ENCODE measurements around the gene OLA1. TPM values are rescaled to one million over a fixed set of nuclear protein-coding genes. Genes with fewer than 3 reads are reported as not detected.

OLA1 gene
- polyA plus RNA-seq, 1 of the 3 experiments (the other 2 are of a cell fraction), result 46.9 TPM

- peak; percentile 57 for DNase-seq
- peaks cover 0 to 17% of the 10 kb centered on the region in 2 experiments; a peak in 2 of 4 replicates for H3K4me1 ChIP-seq (ENCODE audit: control insufficient read depth in 1 of 2, insufficient read depth in 2 of 2, low read depth in 1 of 2, low read length in 1 of 2)
- H3K4me2 ChIP-seq, result no peak overlapping the region
- H3K9ac ChIP-seq, result no peak overlapping the region
- TF ChIP-seq MAX (IDR thresholded peaks at IDR 0.05; ENCODE audit: low read depth) (no peak), RAD21 (IDR thresholded peaks at IDR 0.05; ENCODE audit: low read length) (peak; percentile 45), RFX5 (IDR thresholded peaks at IDR 0.05; ENCODE audit: low read length) (no peak), ELF1 (IDR thresholded peaks at IDR 0.05) (no peak), SMC3 (IDR thresholded peaks at IDR 0.05; ENCODE audit: low read depth, low read length) (0 out of 2 replicates have a peak, but pooled peaks have one; percentile 9), MXI1 (IDR thresholded peaks at IDR 0.05; ENCODE audit: low read depth, low read length) (no peak), GATA2 (CRISPR knock-in tag; IDR thresholded peaks at IDR 0.05) (no peak), JUND (IDR thresholded peaks at IDR 0.05) (no peak)
- TF ChIP-seq, protein P1, sequence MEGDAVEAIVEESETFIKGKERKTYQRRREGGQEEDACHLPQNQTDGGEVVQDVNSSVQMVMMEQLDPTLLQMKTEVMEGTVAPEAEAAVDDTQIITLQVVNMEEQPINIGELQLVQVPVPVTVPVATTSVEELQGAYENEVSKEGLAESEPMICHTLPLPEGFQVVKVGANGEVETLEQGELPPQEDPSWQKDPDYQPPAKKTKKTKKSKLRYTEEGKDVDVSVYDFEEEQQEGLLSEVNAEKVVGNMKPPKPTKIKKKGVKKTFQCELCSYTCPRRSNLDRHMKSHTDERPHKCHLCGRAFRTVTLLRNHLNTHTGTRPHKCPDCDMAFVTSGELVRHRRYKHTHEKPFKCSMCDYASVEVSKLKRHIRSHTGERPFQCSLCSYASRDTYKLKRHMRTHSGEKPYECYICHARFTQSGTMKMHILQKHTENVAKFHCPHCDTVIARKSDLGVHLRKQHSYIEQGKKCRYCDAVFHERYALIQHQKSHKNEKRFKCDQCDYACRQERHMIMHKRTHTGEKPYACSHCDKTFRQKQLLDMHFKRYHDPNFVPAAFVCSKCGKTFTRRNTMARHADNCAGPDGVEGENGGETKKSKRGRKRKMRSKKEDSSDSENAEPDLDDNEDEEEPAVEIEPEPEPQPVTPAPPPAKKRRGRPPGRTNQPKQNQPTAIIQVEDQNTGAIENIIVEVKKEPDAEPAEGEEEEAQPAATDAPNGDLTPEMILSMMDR (IDR thresholded peaks at IDR 0.05), result no peak
- POLR2A ChIA-PET, result no interaction called here
- no peaks in the 10 kb centered on the region for H3K36me3 ChIP-seq (replicated peaks in 1 of 2; ENCODE audit: control insufficient read depth in 1 of 2, insufficient read depth in 2 of 2, low read length in 1 of 2)
- WGBS (ENCODE audit: low lambda C conversion rate), result 93% methylated on average over 20 of the region's 20 CpGs
- no peaks in the 10 kb centered on the region for H3K27me3 ChIP-seq (ENCODE audit: insufficient read depth)
- no peaks in the 10 kb centered on the region for H4K20me1 ChIP-seq (ENCODE audit: insufficient read depth)
- H3K9me2 ChIP-seq, result no peaks in the 10 kb centered on the region
- CTCF ChIA-PET, result interaction anchor here (1.0 to 1.7 kb wide), 4 partner anchors 8 to 296 kb away, joined by 3 to 5 read pairs (median 4); no protein-coding TSS in a partner anchor
- no peaks in the 10 kb centered on the region for H3K9me3 ChIP-seq
- H3K27ac ChIP-seq (ENCODE audit: low read depth in 2 of 2, low read length in 1 of 2), result no peak overlapping the region
- no peak overlapping the region for H3K4me3 ChIP-seq (ENCODE audit: low read depth in 2 of 2, low read length in 1 of 2)
- no peaks in the 10 kb centered on the region for H3F3A ChIP-seq (replicated peaks; ENCODE audit: insufficient read depth)
- H2AFZ ChIP-seq (ENCODE audit: low read depth), result no peak overlapping the region
- no peaks in the 10 kb centered on the region for H3K79me2 ChIP-seq (ENCODE audit: insufficient read depth)
Observed at GRCh38 chr2:174048243-174048642, 200.1 kb downstream of the OLA1 start.

DNA sequence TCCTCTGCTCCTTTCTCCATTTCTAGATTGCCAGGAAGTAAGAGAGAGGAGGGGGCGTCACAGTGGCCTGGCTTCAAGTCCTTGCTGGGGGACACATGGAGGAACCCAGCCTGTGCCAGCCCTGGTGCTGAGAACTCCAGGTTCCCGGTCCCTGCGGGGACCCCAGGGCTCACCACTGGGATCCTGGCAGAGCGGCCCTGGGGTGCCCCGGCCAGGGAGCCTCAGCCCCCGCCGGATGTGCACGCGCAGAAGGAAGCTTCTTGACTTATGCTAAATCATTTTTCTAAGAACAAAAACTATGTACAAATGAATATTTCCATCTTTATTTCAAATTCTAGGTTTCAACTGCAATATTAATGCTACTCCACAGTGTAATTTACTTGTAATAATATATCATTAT, 200.6 kb downstream of the OLA1 start:
- Histone ChIP-seq H3K27me3 (ENCODE audit: insufficient read depth) (no peaks in the 10 kb centered on the region), H3K79me2 (ENCODE audit: insufficient read depth) (no peaks in the 10 kb centered on the region), H3K9me3 (no peaks in the 10 kb centered on the region), H3K36me3 (replicated peaks in 1 of 2; ENCODE audit: control insufficient read depth in 1 of 2, insufficient read depth in 2 of 2, low read length in 1 of 2) (no peaks in the 10 kb centered on the region), H3K9me2 (no peaks in the 10 kb centered on the region), H2AFZ (ENCODE audit: low read depth) (no peak overlapping the region), H3K27ac (ENCODE audit: low read depth in 2 of 2, low read length in 1 of 2) (no peak overlapping the region), H3K4me1 (ENCODE audit: control insufficient read depth in 1 of 2, insufficient read depth in 2 of 2, low read depth in 1 of 2, low read length in 1 of 2) (peaks cover 0 to 14% of the 10 kb centered on the region in 2 experiments; a peak in 2 of 4 replicates), H3F3A (replicated peaks; ENCODE audit: insufficient read depth) (no peaks in the 10 kb centered on the region), H3K4me3 (ENCODE audit: low read depth in 2 of 2, low read length in 1 of 2) (no peak overlapping the region), H4K20me1 (ENCODE audit: insufficient read depth) (no peaks in the 10 kb centered on the region), H3K9ac (no peak overlapping the region), H3K4me2 (no peak overlapping the region)
- TF ChIP-seq FOSL2 (IDR thresholded peaks at IDR 0.05; ENCODE audit: borderline replicate concordance, low read depth) (no peak), IRF3 (IDR thresholded peaks at IDR 0.05; ENCODE audit: low read depth, low read length) (no peak), NRF1 (IDR thresholded peaks at IDR 0.05; ENCODE audit: low read depth, low read length) (no peak), TCF12 (IDR thresholded peaks at IDR 0.05) (no peak), NFIC (IDR thresholded peaks at IDR 0.05; ENCODE audit: borderline replicate concordance) (no peak), RXRA (IDR thresholded peaks at IDR 0.05; ENCODE audit: borderline replicate concordance, low read depth) (no peak), FOXJ3 (CRISPR knock-in tag; IDR thresholded peaks at IDR 0.05) (no peak), TEAD4 (IDR thresholded peaks at IDR 0.05; ENCODE audit: borderline replicate concordance, insufficient read depth) (no peak), CHD2 (IDR thresholded peaks at IDR 0.05; ENCODE audit: low read length, partially characterized antibody) (no peak), MXI1 (IDR thresholded peaks at IDR 0.05; ENCODE audit: low read depth, low read length) (no peak), GABPA (IDR thresholded peaks at IDR 0.05; ENCODE audit: low read depth) (no peak), EP300 (IDR thresholded peaks at IDR 0.05; ENCODE audit: borderline replicate concordance in 1 of 2, low read depth in 1 of 2, low read length in 1 of 2) (no peak), SMC3 (IDR thresholded peaks at IDR 0.05; ENCODE audit: low read depth, low read length) (no peak), MAX (IDR thresholded peaks at IDR 0.05; ENCODE audit: low read depth) (no peak), FOXM1 (IDR thresholded peaks at IDR 0.05; ENCODE audit: low read depth) (no peak), MEF2A (IDR thresholded peaks at IDR 0.05; ENCODE audit: borderline replicate concordance, low read depth) (no peak), GATA2 (CRISPR knock-in tag; IDR thresholded peaks at IDR 0.05) (no peak), ELF1 (IDR thresholded peaks at IDR 0.05) (no peak)
- TF ChIP-seq, protein P2, sequence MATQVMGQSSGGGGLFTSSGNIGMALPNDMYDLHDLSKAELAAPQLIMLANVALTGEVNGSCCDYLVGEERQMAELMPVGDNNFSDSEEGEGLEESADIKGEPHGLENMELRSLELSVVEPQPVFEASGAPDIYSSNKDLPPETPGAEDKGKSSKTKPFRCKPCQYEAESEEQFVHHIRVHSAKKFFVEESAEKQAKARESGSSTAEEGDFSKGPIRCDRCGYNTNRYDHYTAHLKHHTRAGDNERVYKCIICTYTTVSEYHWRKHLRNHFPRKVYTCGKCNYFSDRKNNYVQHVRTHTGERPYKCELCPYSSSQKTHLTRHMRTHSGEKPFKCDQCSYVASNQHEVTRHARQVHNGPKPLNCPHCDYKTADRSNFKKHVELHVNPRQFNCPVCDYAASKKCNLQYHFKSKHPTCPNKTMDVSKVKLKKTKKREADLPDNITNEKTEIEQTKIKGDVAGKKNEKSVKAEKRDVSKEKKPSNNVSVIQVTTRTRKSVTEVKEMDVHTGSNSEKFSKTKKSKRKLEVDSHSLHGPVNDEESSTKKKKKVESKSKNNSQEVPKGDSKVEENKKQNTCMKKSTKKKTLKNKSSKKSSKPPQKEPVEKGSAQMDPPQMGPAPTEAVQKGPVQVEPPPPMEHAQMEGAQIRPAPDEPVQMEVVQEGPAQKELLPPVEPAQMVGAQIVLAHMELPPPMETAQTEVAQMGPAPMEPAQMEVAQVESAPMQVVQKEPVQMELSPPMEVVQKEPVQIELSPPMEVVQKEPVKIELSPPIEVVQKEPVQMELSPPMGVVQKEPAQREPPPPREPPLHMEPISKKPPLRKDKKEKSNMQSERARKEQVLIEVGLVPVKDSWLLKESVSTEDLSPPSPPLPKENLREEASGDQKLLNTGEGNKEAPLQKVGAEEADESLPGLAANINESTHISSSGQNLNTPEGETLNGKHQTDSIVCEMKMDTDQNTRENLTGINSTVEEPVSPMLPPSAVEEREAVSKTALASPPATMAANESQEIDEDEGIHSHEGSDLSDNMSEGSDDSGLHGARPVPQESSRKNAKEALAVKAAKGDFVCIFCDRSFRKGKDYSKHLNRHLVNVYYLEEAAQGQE (IDR thresholded peaks at IDR 0.05; ENCODE audit: low read depth, low read length), result no peak
- POLR2A ChIA-PET, result no interaction called here
- CTCF ChIA-PET, result interaction anchor here (1.0 to 1.7 kb wide), 3 partner anchors 9 to 296 kb away, joined by 3 to 5 read pairs (median 4); no protein-coding TSS in a partner anchor
- 94% methylated on average over 9 of the region's 9 CpGs for WGBS (ENCODE audit: low lambda C conversion rate)
- no peak for DNase-seq
